ENCODE results near the gene DPP4.
A peak's percentile ranks its signal among the peaks of the same experiment; 100 is the strongest.

DPP4 gene

GRCh38 chr2:162070228-162070936 lies 3.6 kb downstream of the DPP4 start:
- H3K4me3 ChIP-seq (ENCODE audit: extremely low read depth, insufficient read depth, low read length, poor library complexity, severe bottlenecking) = no peak overlapping the region
- no peaks in the 10 kb centered on the region for H3K9me3 ChIP-seq (ENCODE audit: control insufficient read depth, low read length)
- WGBS, 2 experiments (ENCODE audit: insufficient coverage in 2 of 2) = 86 to 92% methylated on average over 1 to 2 of the region's 2 CpGs
- peaks cover 14% of the 10 kb centered on the region for H3K4me1 ChIP-seq (ENCODE audit: control insufficient read depth, insufficient read depth, low read length, poor library complexity, severe bottlenecking)
- H3K36me3 ChIP-seq (ENCODE audit: control insufficient read depth, insufficient read depth, low read length) = no peaks in the 10 kb centered on the region
- no peak overlapping the region for H3K27ac ChIP-seq (ENCODE audit: low read depth, low read length, severe bottlenecking)

- H3K4me3 ChIP-seq (ENCODE audit: extremely low read depth, insufficient read depth, low read length, poor library complexity, severe bottlenecking) = no peak overlapping the region
- 90 to 100% methylated on average over 1 to 3 of the region's 4 CpGs for whole genome bisulfite sequencing, 2 experiments (ENCODE audit: insufficient coverage in 2 of 2)
- H3K4me1 ChIP-seq (ENCODE audit: control insufficient read depth, insufficient read depth, low read length, poor library complexity, severe bottlenecking) = peaks cover 14% of the 10 kb centered on the region
- no peaks in the 10 kb centered on the region for H3K9me3 ChIP-seq (ENCODE audit: control insufficient read depth, low read length)
- no peaks in the 10 kb centered on the region for H3K36me3 ChIP-seq (ENCODE audit: control insufficient read depth, insufficient read depth, low read length)
- H3K27ac ChIP-seq (ENCODE audit: low read depth, low read length, severe bottlenecking) = peak overlapping the region; percentile 47
Observed at GRCh38 chr2:162069267-162069903, 4.6 kb downstream of the DPP4 start.

GRCh38 chr2:162067596-162067995 lies 6.4 kb downstream of the DPP4 start:
- Histone ChIP-seq H3K4me1 (ENCODE audit: control insufficient read depth, insufficient read depth, low read length, poor library complexity, severe bottlenecking) (peaks cover 10% of the 10 kb centered on the region), H3K36me3 (ENCODE audit: control insufficient read depth, insufficient read depth, low read length) (no peaks in the 10 kb centered on the region), H3K27ac (ENCODE audit: low read depth, low read length, severe bottlenecking) (no peak overlapping the region), H3K4me3 (ENCODE audit: extremely low read depth, insufficient read depth, low read length, poor library complexity, severe bottlenecking) (no peak overlapping the region), H3K9me3 (ENCODE audit: control insufficient read depth, low read length) (no peaks in the 10 kb centered on the region)
- no CpG with 5 or more reads among the region's 1 CpG for WGBS, 2 experiments (ENCODE audit: insufficient coverage in 2 of 2)

- Histone ChIP-seq H3K9me3 (ENCODE audit: control insufficient read depth, low read length) (no peaks in the 10 kb centered on the region), H3K27ac (ENCODE audit: low read depth, low read length, severe bottlenecking) (no peak overlapping the region), H3K4me1 (ENCODE audit: control insufficient read depth, insufficient read depth, low read length, poor library complexity, severe bottlenecking) (peaks cover 5% of the 10 kb centered on the region), H3K4me3 (ENCODE audit: extremely low read depth, insufficient read depth, low read length, poor library complexity, severe bottlenecking) (no peak overlapping the region), H3K36me3 (ENCODE audit: control insufficient read depth, insufficient read depth, low read length) (no peaks in the 10 kb centered on the region)
Observed at GRCh38 chr2:162065767-162066166, 8.2 kb downstream of the DPP4 start.

GRCh38 chr2:162063899-162064298 lies 10.1 kb downstream of the DPP4 start:
- no peaks in the 10 kb centered on the region for H3K36me3 ChIP-seq (ENCODE audit: control insufficient read depth, insufficient read depth, low read length)
- H3K4me1 ChIP-seq (ENCODE audit: control insufficient read depth, insufficient read depth, low read length, poor library complexity, severe bottlenecking) = no peaks in the 10 kb centered on the region

GRCh38 chr2:162063281-162063680 lies 10.7 kb downstream of the DPP4 start:
- WGBS, 2 experiments (ENCODE audit: insufficient coverage in 2 of 2) = 75 to 83% methylated on average over 1 to 2 of the region's 2 CpGs
- no peak overlapping the region for H3K27ac ChIP-seq (ENCODE audit: low read depth, low read length, severe bottlenecking)
- no peaks in the 10 kb centered on the region for H3K9me3 ChIP-seq (ENCODE audit: control insufficient read depth, low read length)
- H3K36me3 ChIP-seq (ENCODE audit: control insufficient read depth, insufficient read depth, low read length) = no peaks in the 10 kb centered on the region
- no peaks in the 10 kb centered on the region for H3K4me1 ChIP-seq (ENCODE audit: control insufficient read depth, insufficient read depth, low read length, poor library complexity, severe bottlenecking)
- H3K4me3 ChIP-seq (ENCODE audit: extremely low read depth, insufficient read depth, low read length, poor library complexity, severe bottlenecking) = no peak overlapping the region

More at GRCh38 chr2:162063899-162064298, 10.1 kb downstream of the DPP4 start:
- 94 to 95% methylated on average over 2 to 3 of the region's 3 CpGs for whole genome bisulfite sequencing, 2 experiments (ENCODE audit: insufficient coverage in 2 of 2)
- Histone ChIP-seq H3K27ac (ENCODE audit: low read depth, low read length, severe bottlenecking) (no peak overlapping the region), H3K9me3 (ENCODE audit: control insufficient read depth, low read length) (no peaks in the 10 kb centered on the region), H3K4me3 (ENCODE audit: extremely low read depth, insufficient read depth, low read length, poor library complexity, severe bottlenecking) (no peak overlapping the region)

GRCh38 chr2:162062559-162062958 lies 11.5 kb downstream of the DPP4 start:
- no CpG with 5 or more reads among the region's 2 CpGs for WGBS, 2 experiments (ENCODE audit: insufficient coverage in 2 of 2)
- Histone ChIP-seq H3K27ac (ENCODE audit: low read depth, low read length, severe bottlenecking) (no peak overlapping the region), H3K4me1 (ENCODE audit: control insufficient read depth, insufficient read depth, low read length, poor library complexity, severe bottlenecking) (no peaks in the 10 kb centered on the region), H3K4me3 (ENCODE audit: extremely low read depth, insufficient read depth, low read length, poor library complexity, severe bottlenecking) (no peak overlapping the region), H3K36me3 (ENCODE audit: control insufficient read depth, insufficient read depth, low read length) (no peaks in the 10 kb centered on the region), H3K9me3 (ENCODE audit: control insufficient read depth, low read length) (peaks cover under 1% of the 10 kb centered on the region)

GRCh38 chr2:162061021-162061420 lies 13.0 kb downstream of the DPP4 start:
- Histone ChIP-seq H3K4me1 (ENCODE audit: control insufficient read depth, insufficient read depth, low read length, poor library complexity, severe bottlenecking) (no peaks in the 10 kb centered on the region), H3K36me3 (ENCODE audit: control insufficient read depth, insufficient read depth, low read length) (no peaks in the 10 kb centered on the region), H3K9me3 (ENCODE audit: control insufficient read depth, low read length) (peaks cover 11% of the 10 kb centered on the region), H3K4me3 (ENCODE audit: extremely low read depth, insufficient read depth, low read length, poor library complexity, severe bottlenecking) (no peak overlapping the region), H3K27ac (ENCODE audit: low read depth, low read length, severe bottlenecking) (no peak overlapping the region)
- WGBS, 2 experiments (ENCODE audit: insufficient coverage in 2 of 2) = 88% methylated on average over 2 of the region's 2 CpGs; no CpG with 5 or more reads in 1 of the 2 experiments

- Histone ChIP-seq H3K36me3 (ENCODE audit: control insufficient read depth, insufficient read depth, low read length) (no peaks in the 10 kb centered on the region), H3K4me1 (ENCODE audit: control insufficient read depth, insufficient read depth, low read length, poor library complexity, severe bottlenecking) (no peaks in the 10 kb centered on the region), H3K27ac (ENCODE audit: low read depth, low read length, severe bottlenecking) (no peak overlapping the region), H3K9me3 (ENCODE audit: control insufficient read depth, low read length) (peaks cover 11% of the 10 kb centered on the region), H3K4me3 (ENCODE audit: extremely low read depth, insufficient read depth, low read length, poor library complexity, severe bottlenecking) (no peak overlapping the region)
- WGBS, 2 experiments (ENCODE audit: insufficient coverage in 2 of 2) = 89 to 100% methylated on average over 2 of the region's 2 CpGs
Observed at GRCh38 chr2:162060532-162060931, 13.5 kb downstream of the DPP4 start.

- no peaks in the 10 kb centered on the region for H3K36me3 ChIP-seq (ENCODE audit: control insufficient read depth, insufficient read depth, low read length)
- peaks cover 11% of the 10 kb centered on the region for H3K9me3 ChIP-seq (ENCODE audit: control insufficient read depth, low read length)
- H3K27ac ChIP-seq (ENCODE audit: low read depth, low read length, severe bottlenecking) = no peak overlapping the region
- no peaks in the 10 kb centered on the region for H3K4me1 ChIP-seq (ENCODE audit: control insufficient read depth, insufficient read depth, low read length, poor library complexity, severe bottlenecking)
- no peak overlapping the region for H3K4me3 ChIP-seq (ENCODE audit: extremely low read depth, insufficient read depth, low read length, poor library complexity, severe bottlenecking)
- WGBS, 2 experiments (ENCODE audit: insufficient coverage in 2 of 2) = 57 to 74% methylated on average over 1 to 3 of the region's 8 CpGs
Observed at GRCh38 chr2:162058973-162059668, 14.9 kb downstream of the DPP4 start.

GRCh38 chr2:162057426-162057825 lies 16.6 kb downstream of the DPP4 start:
- H3K4me3 ChIP-seq (ENCODE audit: extremely low read depth, insufficient read depth, low read length, poor library complexity, severe bottlenecking) = no peak overlapping the region
- 83% methylated on average over 1 of the region's 1 CpG; no CpG with 5 or more reads in 1 of the 2 experiments for WGBS, 2 experiments (ENCODE audit: insufficient coverage in 2 of 2)

More at GRCh38 chr2:162057426-162057825, 16.6 kb downstream of the DPP4 start:
- H3K9me3 ChIP-seq (ENCODE audit: control insufficient read depth, low read length) = peaks cover 11% of the 10 kb centered on the region
- no peaks in the 10 kb centered on the region for H3K36me3 ChIP-seq (ENCODE audit: control insufficient read depth, insufficient read depth, low read length)
- H3K4me1 ChIP-seq (ENCODE audit: control insufficient read depth, insufficient read depth, low read length, poor library complexity, severe bottlenecking) = no peaks in the 10 kb centered on the region
- H3K27ac ChIP-seq (ENCODE audit: low read depth, low read length, severe bottlenecking) = no peak overlapping the region
